A549 (cell line): ENCODE data around the gene ALDH1A1.

ENCODE experiments used
- CBX8 ChIP-seq: fragments of 200-600 bp; sonication (generic); IDR thresholded peaks from 2 replicates; pipeline ENCODE4 v1.6.1; 2016
- CEBPB ChIP-seq, 2 experiments: fragments of >200 bp in 1 of 2; sonication (Bioruptor Twin) in 1 of 2; formaldehyde crosslinking in 1 of 2; IDR thresholded peaks; 2 replicates each; pipeline ENCODE4 v1.6.1; 2012 to 2016
- CHD2 ChIP-seq: fragments of 150-350 bp; IDR thresholded peaks from 2 replicates; pipeline ENCODE4 v1.6.1; 2014; ENCODE audit warnings: low read length; ENCODE audit not compliant: partially characterized antibody
- CTCF ChIP-seq: fragments of >200 bp; sonication (Bioruptor Twin); formaldehyde crosslinking; IDR thresholded peaks from 3 replicates; pipeline ENCODE4 v1.5.1; 2016
- ELK1 ChIP-seq: fragments of 150-350 bp; IDR thresholded peaks from 2 replicates; pipeline ENCODE4 v1.6.1; 2014; ENCODE audit warnings: low read depth, mild to moderate bottlenecking, low read length
- FOXS1 ChIP-seq: fragments of 250-450 bp; sonication (Bioruptor Pico); IDR thresholded peaks from 2 replicates; pipeline ENCODE4 v1.5.0; 2020; ENCODE audit warnings: mild to moderate bottlenecking, moderate library complexity
- GATA3 ChIP-seq: IDR thresholded peaks from 2 replicates; pipeline ENCODE4 v1.6.1; 2012; ENCODE audit warnings: borderline replicate concordance
- MAX ChIP-seq: IDR thresholded peaks from 2 replicates; pipeline ENCODE4 v1.6.1; 2012
- MAZ ChIP-seq: fragments of 150-350 bp; IDR thresholded peaks from 2 replicates; pipeline ENCODE4 v1.6.1; 2014; ENCODE audit warnings: antibody characterized with exemption, low read depth, low read length, borderline replicate concordance
- RCOR1 ChIP-seq: fragments of 150-350 bp; IDR thresholded peaks from 2 replicates; pipeline ENCODE4 v1.6.1; 2014; ENCODE audit warnings: antibody characterized with exemption, low read length, low read depth
- REST ChIP-seq: fragments of 200-600 bp; sonication (generic); IDR thresholded peaks from 2 replicates; pipeline ENCODE4 v1.6.1; 2016; ENCODE audit warnings: antibody characterized with exemption, mild to moderate bottlenecking, moderate library complexity
- RNF2 ChIP-seq: fragments of 200-600 bp; sonication (generic); IDR thresholded peaks from 2 replicates; pipeline ENCODE4 v1.6.1; 2016; ENCODE audit warnings: low read depth, mild to moderate bottlenecking, antibody characterized with exemption, moderate library complexity, borderline replicate concordance
- USF2 ChIP-seq: fragments of 450-650 bp; IDR thresholded peaks from 2 replicates; pipeline ENCODE4 v1.6.1; 2014; ENCODE audit warnings: antibody characterized with exemption

- TF ChIP-seq CTCF, result no peak
- no peak for TF ChIP-seq MAX
- no peak; the same call in 1 of the 2 replicates for TF ChIP-seq REST
- no peak for TF ChIP-seq ELK1
- no peak for TF ChIP-seq CBX8
- TF ChIP-seq CEBPB (IDR thresholded peaks at IDR 0.05), result no peak
- no peak for TF ChIP-seq USF2
- no peak for TF ChIP-seq GATA3
- TF ChIP-seq CHD2, result no peak
- TF ChIP-seq RCOR1, result no peak
- TF ChIP-seq FOXS1 (CRISPR knock-in tag), result no peak
- no peak for TF ChIP-seq RNF2
- TF ChIP-seq MAZ, result no peak
Observed at GRCh38 chr9:72912476-72913381, 40.1 kb downstream of the ALDH1A1 start.
